GM19324 (cell line): ENCODE results near the gene SMC1B.
"Not testable (repeated sequence)": the region's sequence is repeated elsewhere in the genome, so short reads cannot be mapped to it uniquely, and the experiment has no call there.

Experiments used
- ATAC-seq: cut with Tn5 transposase; IDR thresholded peaks from one replicate; pipeline ENCODE4 v1.9.1; 2021; ENCODE audit warnings: mild to moderate bottlenecking, moderate library complexity; ENCODE audit not compliant: unreplicated experiment, low FRiP score

Gene SMC1B

GRCh38 chr22:45357490-45357889, 55.9 kb downstream of the SMC1B start:
- no peak for ATAC-seq

- ATAC-seq = no peak
These were observed 59.6 kb downstream of the SMC1B start for GRCh38 chr22:45353786-45354185.

GRCh38 chr22:45352757-45353156, 60.6 kb downstream of the SMC1B start:
- not testable (repeated sequence) for ATAC-seq

- ATAC-seq = no peak
These were observed 61.4 kb downstream of the SMC1B start for GRCh38 chr22:45351956-45352355.

- no peak for ATAC-seq
These were observed 63.5 kb downstream of the SMC1B start for GRCh38 chr22:45349916-45350315.

- ATAC-seq = no peak
These were observed 69.1 kb downstream of the SMC1B start for GRCh38 chr22:45344334-45344733.

- no peak for ATAC-seq
These were observed 70.3 kb downstream of the SMC1B start for GRCh38 chr22:45343143-45343542.

GRCh38 chr22:45341498-45341897, 71.9 kb downstream of the SMC1B start:
- no peak for ATAC-seq

GRCh38 chr22:45340323-45340722, 73.1 kb downstream of the SMC1B start:
- no peak for ATAC-seq

GRCh38 chr22:45338795-45339194, 74.6 kb downstream of the SMC1B start:
- ATAC-seq = no peak

- ATAC-seq = no peak
These were observed 75.9 kb downstream of the SMC1B start for GRCh38 chr22:45337536-45337935.

- ATAC-seq = no peak
These were observed 76.4 kb downstream of the SMC1B start for GRCh38 chr22:45336971-45337431.

- no peak for ATAC-seq
These were observed 77.4 kb downstream of the SMC1B start for GRCh38 chr22:45335854-45336522.

- no peak for ATAC-seq
These were observed 78.2 kb downstream of the SMC1B start for GRCh38 chr22:45335021-45335818.

GRCh38 chr22:45334528-45334927, 78.9 kb downstream of the SMC1B start:
- no peak for ATAC-seq

- no peak for ATAC-seq
These were observed 79.3 kb downstream of the SMC1B start for GRCh38 chr22:45334068-45334467.

- ATAC-seq = no peak
These were observed 81.4 kb downstream of the SMC1B start for GRCh38 chr22:45332001-45332400.

GRCh38 chr22:45331486-45331885, 81.9 kb downstream of the SMC1B start:
- no peak for ATAC-seq

GRCh38 chr22:45330548-45330947, 82.9 kb downstream of the SMC1B start:
- ATAC-seq = no peak

- no peak for ATAC-seq
These were observed 83.9 kb downstream of the SMC1B start for GRCh38 chr22:45329530-45329936.

GRCh38 chr22:45328822-45329529, 84.4 kb downstream of the SMC1B start:
- no peak for ATAC-seq
